K562 (cell line): Measurements from ENCODE around the gene INSIG1. TPM values are rescaled to one million over a fixed set of nuclear protein-coding genes. Genes with fewer than 3 reads are reported as not detected.
A peak's percentile ranks its signal among the peaks of the same experiment; 100 is the strongest.

ENCODE experiments used
- CBX2 ChIP-seq: fragments of 200-600 bp; sonication (generic); IDR thresholded peaks from one replicate; pipeline ENCODE4 v1.6.1; 2012; ENCODE audit warnings: mild to moderate bottlenecking, low read length, inconsistent platforms; ENCODE audit not compliant: insufficient read depth, poor library complexity, severe bottlenecking
- EHMT2 ChIP-seq: fragments of 450-650 bp; IDR thresholded peaks from 2 replicates; pipeline ENCODE4 v1.6.1; 2018; ENCODE audit warnings: antibody characterized with exemption
- ELK3 ChIP-seq: fragments of 450-650 bp; formaldehyde crosslinking; IDR thresholded peaks from 2 replicates; pipeline ENCODE4 v1.4.0; 2020; ENCODE audit warnings: mild to moderate bottlenecking
- ETS1 ChIP-seq: conservative IDR thresholded peaks from 2 replicates; pipeline ENCODE4 v1.6.1; 2011; ENCODE audit warnings: low read depth, mild to moderate bottlenecking, low read length; ENCODE audit not compliant: control insufficient read depth
- GATAD2A ChIP-seq: fragments of 450-650 bp; IDR thresholded peaks from 2 replicates; pipeline ENCODE4 v1.6.1; 2017
- HDAC2 ChIP-seq: fragments of 450-650 bp; IDR thresholded peaks from 2 replicates; pipeline ENCODE4 v1.6.1; 2016; ENCODE audit warnings: mild to moderate bottlenecking
- ID3 ChIP-seq, 2 experiments: fragments of 250-450 bp in 1 of 2; fragments of 450-650 bp in 1 of 2; sonication (Bioruptor Pico) in 1 of 2; IDR thresholded peaks; 2 replicates each; pipeline versions ENCODE4 v1.6.1 to v1.8.0; 2016 to 2021; ENCODE audit warnings: mild to moderate bottlenecking in 2 of 2, moderate library complexity in 2 of 2, missing compliant biosample characterization in 1 of 2, missing genetic modification characterization in 1 of 2
- KLF13 ChIP-seq: fragments of 450-650 bp; IDR thresholded peaks from 2 replicates; pipeline ENCODE4 v1.6.1; 2016; ENCODE audit warnings: missing genetic modification characterization, low read depth, mild to moderate bottlenecking, missing compliant biosample characterization, moderate library complexity, borderline replicate concordance
- MAFF ChIP-seq: IDR thresholded peaks from 2 replicates; pipeline ENCODE4 v1.6.1; 2012; ENCODE audit warnings: low read length, improper control_type of control experiment
- MTA3 ChIP-seq: fragments of 450-650 bp; formaldehyde crosslinking; IDR thresholded peaks from 2 replicates; pipeline ENCODE4 v1.6.1; 2017; ENCODE audit warnings: mild to moderate bottlenecking, borderline replicate concordance
- NFYB ChIP-seq: IDR thresholded peaks from 2 replicates; pipeline ENCODE4 v1.6.1; 2011; ENCODE audit warnings: mild to moderate bottlenecking, moderate library complexity; ENCODE audit not compliant: insufficient read length; ENCODE audit errors: extremely low read depth
- PBX2 ChIP-seq, 2 experiments: IDR thresholded peaks in 1 of 2; conservative IDR thresholded peaks in 1 of 2; 2 replicates each; pipeline ENCODE4 v1.6.1; 2016; ENCODE audit warnings: low read depth in 2 of 2, mild to moderate bottlenecking in 1 of 2, missing compliant biosample characterization in 1 of 2, missing genetic modification characterization in 1 of 2, moderate library complexity in 1 of 2
- RREB1 ChIP-seq: fragments of 250-450 bp; sonication (Bioruptor Pico); IDR thresholded peaks from 2 replicates; pipeline ENCODE4 v1.4.0; 2020
- SMARCA4 ChIP-seq: fragments of 450-650 bp; IDR thresholded peaks from 2 replicates; pipeline ENCODE4 v1.6.1; 2016
- SRF ChIP-seq, 2 experiments: fragments of 250-450, 450-650 bp in 1 of 2; sonication (Bioruptor Pico) in 1 of 2; sonication (generic) in 1 of 2; formaldehyde crosslinking; IDR thresholded peaks; 2 replicates each; pipeline versions ENCODE4 v1.5.0 to v1.5.1; 2020 to 2022; ENCODE audit warnings: mild to moderate bottlenecking in 1 of 2, missing genetic modification reagents in 1 of 2
- TEAD4 ChIP-seq, 2 experiments: sonication (generic) in 1 of 2; formaldehyde crosslinking in 1 of 2; IDR thresholded peaks; 2 replicates each; pipeline versions ENCODE4 v1.6.1 to v1.8.0; 2012 to 2022; ENCODE audit warnings: borderline replicate concordance in 1 of 2, inconsistent platforms in 1 of 2, low read length in 1 of 2, mild to moderate bottlenecking in 1 of 2, missing genetic modification reagents in 1 of 2
- polyA plus RNA-seq, 8 experiments: library from polyadenylated mRNA; depleted of rRNA in 4 of 8; stranded (reverse) in 5 of 8; unstranded in 3 of 8; fragments of >200 nt; fragmentation: Nextera tagmentation in 2 of 8; fragmentation: Illumina TruSeq in 1 of 8; extraction: Ambion mirVana in 2 of 8; extraction: Trizol in 1 of 8; gene quantifications; 2 replicates each; pipeline versions ENCODE4 v1.2.1 to v1.2.3, GENCODE V29; 2011 to 2014; ENCODE audit warnings: inconsistent platforms in 1 of 8, missing spikeins in 1 of 8
- total RNA-seq, 7 experiments: library from RNA; depleted of rRNA in 6 of 7; stranded (reverse); fragments of >200 nt in 6 of 7; fragmentation: Illumina TruSeq in 2 of 7; extraction: Trizol in 2 of 7; gene quantifications; 2 replicates each; pipeline versions ENCODE4 v1.2.1 to v1.2.3, GENCODE V29; 2011 to 2021; ENCODE audit warnings: low replicate concordance in 1 of 7

INSIG1 gene
- total and polyA plus RNA-seq, 9 of the 15 experiments (the other 6 are each of a cell fraction or from before 2014, with no cell fraction given): 57.1 to 787 (median 238) TPM

- no peak for TF ChIP-seq RREB1
- no peak for TF ChIP-seq KLF13
- no peak for TF ChIP-seq SRF (CRISPR knock-in tag; IDR thresholded peaks at IDR 0.05)
- TF ChIP-seq NFYB: no peak
- TF ChIP-seq ID3 (CRISPR knock-in tag; IDR thresholded peaks at IDR 0.05): no peak
- no peak for TF ChIP-seq ID3 (tag; IDR thresholded peaks at IDR 0.05)
- TF ChIP-seq PBX2 (CRISPR knock-in tag; IDR thresholded peaks at IDR 0.05; ENCODE audit: low read depth): no peak
- no peak for TF ChIP-seq PBX2 (tag; conservative IDR thresholded peaks at IDR 0.05; ENCODE audit: low read depth)
- TF ChIP-seq MAFF: no peak
- no peak for TF ChIP-seq HDAC2
- TF ChIP-seq GATAD2A: 0 out of 2 replicates have a peak, but pooled peaks have one; percentile 9
- no peak for TF ChIP-seq ETS1
- TF ChIP-seq SMARCA4: no peak
- no peak for TF ChIP-seq ELK3 (CRISPR knock-in tag)
- no peak for TF ChIP-seq MTA3
- no peak for TF ChIP-seq CBX2
- TF ChIP-seq TEAD4 (IDR thresholded peaks at IDR 0.05; ENCODE audit: low read length): peak; percentile 16; the same call in 1 of the 2 replicates
- TF ChIP-seq TEAD4 (CRISPR knock-in tag; IDR thresholded peaks at IDR 0.05; ENCODE audit: borderline replicate concordance): no peak
- no peak for TF ChIP-seq EHMT2
Measured at GRCh38 chr7:155295511-155295910, 2.2 kb upstream of the INSIG1 start (continued).
